ENCODE results near the gene TAAR6.

The TAAR6 gene

DNA sequence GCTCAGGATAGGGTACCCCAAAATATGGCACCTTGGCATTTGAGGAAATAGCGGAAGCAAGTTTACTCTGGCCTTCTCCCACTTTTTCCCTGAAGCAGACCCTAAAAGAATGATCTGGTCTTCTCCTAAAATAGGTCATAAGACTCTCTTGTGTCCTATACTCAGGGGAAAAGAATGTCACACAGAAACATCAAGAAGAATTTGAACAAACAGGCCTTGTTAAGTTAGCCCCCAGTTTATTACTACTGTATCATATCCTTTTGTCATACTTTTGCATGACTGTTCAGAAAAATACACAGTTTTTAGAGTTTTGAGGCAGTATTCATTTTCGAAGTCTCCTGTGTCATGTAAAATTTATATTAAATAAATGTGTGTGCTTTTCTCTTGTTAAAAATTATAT, 41.5 kb downstream of the TAAR6 start:
- no peak overlapping the region for H3K4me3 ChIP-seq (ENCODE audit: low read depth, low read length)
- no peak for DNase-seq (ENCODE audit: low read depth)
- TF ChIP-seq POLR2A (IDR thresholded peaks at IDR 0.05; ENCODE audit: extremely low read depth, insufficient read length) (no peak), MYC (IDR thresholded peaks at IDR 0.05; ENCODE audit: low read depth, low read length) (no peak)
- TF ChIP-seq, protein P1, sequence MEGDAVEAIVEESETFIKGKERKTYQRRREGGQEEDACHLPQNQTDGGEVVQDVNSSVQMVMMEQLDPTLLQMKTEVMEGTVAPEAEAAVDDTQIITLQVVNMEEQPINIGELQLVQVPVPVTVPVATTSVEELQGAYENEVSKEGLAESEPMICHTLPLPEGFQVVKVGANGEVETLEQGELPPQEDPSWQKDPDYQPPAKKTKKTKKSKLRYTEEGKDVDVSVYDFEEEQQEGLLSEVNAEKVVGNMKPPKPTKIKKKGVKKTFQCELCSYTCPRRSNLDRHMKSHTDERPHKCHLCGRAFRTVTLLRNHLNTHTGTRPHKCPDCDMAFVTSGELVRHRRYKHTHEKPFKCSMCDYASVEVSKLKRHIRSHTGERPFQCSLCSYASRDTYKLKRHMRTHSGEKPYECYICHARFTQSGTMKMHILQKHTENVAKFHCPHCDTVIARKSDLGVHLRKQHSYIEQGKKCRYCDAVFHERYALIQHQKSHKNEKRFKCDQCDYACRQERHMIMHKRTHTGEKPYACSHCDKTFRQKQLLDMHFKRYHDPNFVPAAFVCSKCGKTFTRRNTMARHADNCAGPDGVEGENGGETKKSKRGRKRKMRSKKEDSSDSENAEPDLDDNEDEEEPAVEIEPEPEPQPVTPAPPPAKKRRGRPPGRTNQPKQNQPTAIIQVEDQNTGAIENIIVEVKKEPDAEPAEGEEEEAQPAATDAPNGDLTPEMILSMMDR (IDR thresholded peaks at IDR 0.05; ENCODE audit: low read depth, low read length) = no peak
- TF ChIP-seq, protein P2, sequence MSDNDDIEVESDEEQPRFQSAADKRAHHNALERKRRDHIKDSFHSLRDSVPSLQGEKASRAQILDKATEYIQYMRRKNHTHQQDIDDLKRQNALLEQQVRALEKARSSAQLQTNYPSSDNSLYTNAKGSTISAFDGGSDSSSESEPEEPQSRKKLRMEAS (IDR thresholded peaks at IDR 0.05; ENCODE audit: low read depth, low read length) = no peak

DNA sequence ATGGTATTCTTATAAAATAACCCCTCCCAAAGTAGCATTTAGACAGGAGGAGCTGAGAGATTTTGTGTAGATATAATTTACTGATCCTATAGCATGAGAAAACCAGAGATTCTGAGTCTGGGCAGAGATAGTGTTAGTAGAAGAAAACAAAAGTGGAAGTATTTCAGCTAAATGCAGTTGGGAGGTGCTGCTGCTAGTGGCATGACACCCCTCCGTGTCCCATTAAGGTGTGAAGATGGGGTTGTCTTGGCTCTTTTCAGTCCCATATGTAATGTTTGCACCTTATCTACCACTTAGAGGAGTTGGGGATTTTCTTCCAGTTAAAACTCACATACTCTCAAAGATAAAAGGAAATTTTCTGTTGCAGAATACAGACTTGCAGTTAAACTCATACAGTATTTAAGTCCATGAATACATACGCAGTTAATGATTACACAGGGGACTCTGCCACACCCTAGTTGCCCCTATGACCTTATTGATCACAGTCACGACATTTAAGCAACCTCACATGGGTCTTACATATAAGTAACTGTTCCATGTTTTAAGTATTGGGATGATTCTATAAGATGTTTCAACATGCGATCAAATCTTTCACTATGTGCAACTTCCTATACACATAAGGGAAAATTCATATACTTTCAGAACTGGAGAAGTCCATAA, 42.5 kb downstream of the TAAR6 start:
- TF ChIP-seq MYC (IDR thresholded peaks at IDR 0.05; ENCODE audit: low read depth, low read length) (no peak), POLR2A (IDR thresholded peaks at IDR 0.05; ENCODE audit: extremely low read depth, insufficient read length) (no peak)
- TF ChIP-seq, protein P2 (IDR thresholded peaks at IDR 0.05; ENCODE audit: low read depth, low read length) = no peak
- TF ChIP-seq, protein P1 (IDR thresholded peaks at IDR 0.05; ENCODE audit: low read depth, low read length) = no peak
- no peak overlapping the region for H3K4me3 ChIP-seq (ENCODE audit: low read depth, low read length)
- no peak for DNase-seq (ENCODE audit: low read depth)

DNA sequence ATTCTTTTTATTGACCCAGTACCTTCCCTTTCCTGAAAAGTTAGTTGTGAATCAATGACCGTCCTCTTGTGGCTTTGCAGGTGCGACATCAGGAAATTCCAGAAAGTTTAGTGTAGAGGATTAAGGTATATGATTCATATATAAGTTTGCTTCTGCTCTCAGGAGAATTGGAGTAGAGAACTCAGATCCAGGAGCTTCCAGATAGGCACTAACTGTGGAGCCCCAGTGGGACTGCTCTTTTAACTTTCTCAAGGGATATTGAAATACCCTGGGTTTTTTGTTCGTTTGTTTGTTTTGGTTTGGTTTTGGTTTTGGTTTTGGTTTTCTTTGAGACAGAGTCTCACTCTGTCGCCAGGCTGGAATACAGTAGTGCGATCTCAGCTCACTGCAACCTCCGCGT, 44.4 kb downstream of the TAAR6 start:
- DNase-seq (ENCODE audit: low read depth) = no peak
- no peak overlapping the region for H3K4me3 ChIP-seq (ENCODE audit: low read depth, low read length)
- TF ChIP-seq, protein P2 (IDR thresholded peaks at IDR 0.05; ENCODE audit: low read depth, low read length) = no peak
- TF ChIP-seq POLR2A (IDR thresholded peaks at IDR 0.05; ENCODE audit: extremely low read depth, insufficient read length) = no peak
- TF ChIP-seq, protein P1 (IDR thresholded peaks at IDR 0.05; ENCODE audit: low read depth, low read length) = no peak
- TF ChIP-seq MYC (IDR thresholded peaks at IDR 0.05; ENCODE audit: low read depth, low read length) = no peak

DNA sequence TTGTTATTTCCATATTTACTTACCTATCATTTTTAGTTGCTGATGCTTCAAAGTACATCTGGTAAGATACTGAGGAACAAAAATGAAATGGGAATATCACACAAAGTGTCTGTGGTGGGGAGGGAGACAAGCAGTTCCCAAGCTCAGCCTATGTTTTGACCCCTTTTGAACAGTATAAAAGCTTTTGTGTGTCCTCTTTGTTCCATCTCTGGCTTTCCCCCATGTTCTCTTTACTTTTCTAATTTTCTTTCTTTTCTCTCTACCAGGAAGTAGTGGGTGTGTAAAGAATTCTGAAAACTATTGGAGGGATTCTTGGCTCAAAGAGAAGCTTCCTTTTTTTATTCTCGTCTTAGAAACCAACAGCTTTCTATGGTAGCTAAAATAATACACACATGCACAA, 46.6 kb downstream of the TAAR6 start:
- H3K4me3 ChIP-seq (ENCODE audit: low read depth, low read length) = no peak overlapping the region
- TF ChIP-seq POLR2A (IDR thresholded peaks at IDR 0.05; ENCODE audit: extremely low read depth, insufficient read length) = no peak
- no peak for TF ChIP-seq MYC (IDR thresholded peaks at IDR 0.05; ENCODE audit: low read depth, low read length)
- TF ChIP-seq, protein P1 (IDR thresholded peaks at IDR 0.05; ENCODE audit: low read depth, low read length) = no peak
- TF ChIP-seq, protein P2 (IDR thresholded peaks at IDR 0.05; ENCODE audit: low read depth, low read length) = no peak
- no peak for DNase-seq (ENCODE audit: low read depth)

All from NB4 (cell line).